A549 (cell line): Measurements from ENCODE around the gene GPR176.

Source experiments
- BHLHE40 ChIP-seq: IDR thresholded peaks from 2 replicates; pipeline ENCODE4 v1.6.1; 2012; ENCODE audit warnings: low read depth, low read length, inconsistent platforms
- CBX2 ChIP-seq: fragments of 200-600 bp; sonication (generic); IDR thresholded peaks from 2 replicates; pipeline ENCODE4 v1.6.1; 2016; ENCODE audit warnings: low read depth, mild to moderate bottlenecking, borderline replicate concordance
- CEBPB ChIP-seq, 2 experiments: fragments of >200 bp in 1 of 2; sonication (Bioruptor Twin) in 1 of 2; formaldehyde crosslinking in 1 of 2; IDR thresholded peaks; 2 replicates each; pipeline ENCODE4 v1.6.1; 2012 to 2016
- CTCF ChIP-seq: fragments of >200 bp; sonication (Bioruptor Twin); formaldehyde crosslinking; IDR thresholded peaks from 3 replicates; pipeline ENCODE4 v1.5.1; 2016
- ESRRA ChIP-seq: fragments of 150-350 bp; IDR thresholded peaks from 2 replicates; pipeline ENCODE4 v1.6.1; 2014; ENCODE audit warnings: mild to moderate bottlenecking, low read length, borderline replicate concordance
- HOXA7 ChIP-seq: fragments of 250-450 bp; sonication (Bioruptor Pico); IDR thresholded peaks from 2 replicates; pipeline ENCODE4 v1.5.0; 2020; ENCODE audit warnings: mild to moderate bottlenecking, moderate library complexity
- NFE2L2 ChIP-seq: fragments of 150-350 bp; conservative IDR thresholded peaks from 2 replicates; pipeline ENCODE4 v1.6.1; 2014; ENCODE audit warnings: low read length
- PHF8 ChIP-seq: fragments of 200-600 bp; sonication (generic); IDR thresholded peaks from 2 replicates; pipeline ENCODE4 v1.6.1; 2016; ENCODE audit warnings: low read depth, mild to moderate bottlenecking, antibody characterized with exemption, moderate library complexity, borderline replicate concordance
- POLR2A ChIP-seq: IDR thresholded peaks from 2 replicates; pipeline ENCODE4 v1.6.1; 2012; ENCODE audit warnings: mild to moderate bottlenecking, low read length
- RAD21 ChIP-seq, 2 experiments: fragments of >200 bp in 1 of 2; sonication (Bioruptor Twin) in 1 of 2; formaldehyde crosslinking in 1 of 2; IDR thresholded peaks in 1 of 2; conservative IDR thresholded peaks in 1 of 2; 2 replicates in 1 of 2; 3 replicates in 1 of 2; pipeline ENCODE4 v1.6.1; 2012 to 2018; ENCODE audit warnings: inconsistent platforms in 1 of 2
- RFX5 ChIP-seq: fragments of 450-650 bp; IDR thresholded peaks from 2 replicates; pipeline ENCODE4 v1.7.1; 2014; ENCODE audit warnings: antibody characterized with exemption, mild to moderate bottlenecking, moderate library complexity
- RNF2 ChIP-seq: fragments of 200-600 bp; sonication (generic); IDR thresholded peaks from 2 replicates; pipeline ENCODE4 v1.6.1; 2016; ENCODE audit warnings: low read depth, mild to moderate bottlenecking, antibody characterized with exemption, moderate library complexity, borderline replicate concordance
- SMC3 ChIP-seq: fragments of >200 bp; sonication (Bioruptor Twin); formaldehyde crosslinking; IDR thresholded peaks from 3 replicates; pipeline ENCODE4 v1.6.1; 2018; ENCODE audit warnings: inconsistent platforms

GRCh38 chr15:39808909-39809308 is 111.2 kb downstream of the GPR176 start:
- no peak for TF ChIP-seq CTCF
- no peak for TF ChIP-seq HOXA7 (CRISPR knock-in tag)
- TF ChIP-seq CBX2 = no peak
- TF ChIP-seq PHF8 = no peak
- no peak for TF ChIP-seq RAD21 (conservative IDR thresholded peaks at IDR 0.05 in 1 of 2, IDR thresholded peaks at IDR 0.05 in 1 of 2)
- TF ChIP-seq BHLHE40 = no peak
- no peak for TF ChIP-seq RNF2
- TF ChIP-seq ESRRA = no peak
- TF ChIP-seq RFX5 = no peak
- TF ChIP-seq POLR2A = no peak
- TF ChIP-seq CEBPB (IDR thresholded peaks at IDR 0.05) = no peak
- no peak for TF ChIP-seq NFE2L2
- TF ChIP-seq SMC3 = no peak
